HFFc6 (cell line): Measurements from ENCODE around the gene NCBP2. TPM values are rescaled to one million over a fixed set of nuclear protein-coding genes. Genes with fewer than 3 reads are reported as not detected.

ENCODE experiments used
- DNase-seq: peaks from one replicate; pipeline ENCODE4 v3.0.0-alpha.2; 2018
- H3K27ac Mint-ChIP-seq: 2 replicates; pipeline ENCODE4 v1.8.0; 2020; ENCODE audit warnings: mild to moderate bottlenecking, mixed read lengths
- H3K27me3 Mint-ChIP-seq: 2 replicates; pipeline ENCODE4 v1.8.0; 2021; ENCODE audit warnings: mild to moderate bottlenecking, moderate library complexity, mixed read lengths; ENCODE audit not compliant: insufficient read depth
- H3K36me3 Mint-ChIP-seq: 2 replicates; pipeline ENCODE4 v1.8.0; 2021; ENCODE audit warnings: low read depth, mixed read lengths
- H3K4me1 Mint-ChIP-seq: 2 replicates; pipeline ENCODE4 v1.8.0; 2020; ENCODE audit warnings: low read depth, mixed read lengths
- H3K4me3 Mint-ChIP-seq: 2 replicates; pipeline ENCODE4 v1.8.0; 2020; ENCODE audit warnings: mild to moderate bottlenecking, moderate library complexity, mixed read lengths
- H3K9me3 Mint-ChIP-seq: 2 replicates; pipeline ENCODE4 v1.8.0; 2020; ENCODE audit warnings: mild to moderate bottlenecking, mixed read lengths
- total RNA-seq, 6 experiments: library from RNA; stranded (reverse); fragmentation: NEBNext Ultra II Directional; extraction: Animal tissue kit (Norgen Biotek cat#: 25700); gene quantifications; 2 replicates in 1 of 6; 3 replicates in 5 of 6; pipeline ENCODE4 v1.2.3, GENCODE V29; 2021
- TF ChIP-seq, protein P1 (sequence below): fragments of 200-600 bp; sonication (generic); IDR thresholded peaks from 2 replicates; pipeline ENCODE4 v1.5.0; 2021; ENCODE audit warnings: antibody characterized with exemption, mild to moderate bottlenecking

Gene NCBP2
- total RNA-seq, 6 experiments from 2014 or later = 73.6 to 82.2 (median 76.3) TPM

DNA sequence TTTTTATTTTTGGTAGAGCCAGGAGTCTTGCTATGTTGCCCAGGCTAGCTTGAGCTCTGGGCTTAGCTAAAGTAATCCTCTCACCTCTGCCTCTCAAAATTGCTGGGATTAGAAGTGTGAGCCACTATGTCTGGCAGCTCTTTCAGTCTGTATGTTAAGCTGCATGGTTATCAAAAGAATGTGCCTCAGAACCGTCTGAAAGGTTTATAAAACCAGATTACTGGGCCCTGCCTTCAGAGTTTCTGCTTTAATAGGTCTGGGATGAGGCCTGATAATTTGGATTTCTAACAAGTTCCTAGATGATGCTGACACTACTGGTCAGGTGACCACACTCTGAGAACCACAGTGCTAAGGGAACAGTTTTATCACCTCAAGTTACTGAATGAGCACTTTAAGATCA, 40.0 kb downstream of the NCBP2 start:
- H3K4me3 Mint-ChIP-seq = no peak overlapping the region
- H3K9me3 Mint-ChIP-seq = no peaks in the 10 kb centered on the region
- H3K36me3 Mint-ChIP-seq = peaks cover 36% of the 10 kb centered on the region
- TF ChIP-seq, protein P1, sequence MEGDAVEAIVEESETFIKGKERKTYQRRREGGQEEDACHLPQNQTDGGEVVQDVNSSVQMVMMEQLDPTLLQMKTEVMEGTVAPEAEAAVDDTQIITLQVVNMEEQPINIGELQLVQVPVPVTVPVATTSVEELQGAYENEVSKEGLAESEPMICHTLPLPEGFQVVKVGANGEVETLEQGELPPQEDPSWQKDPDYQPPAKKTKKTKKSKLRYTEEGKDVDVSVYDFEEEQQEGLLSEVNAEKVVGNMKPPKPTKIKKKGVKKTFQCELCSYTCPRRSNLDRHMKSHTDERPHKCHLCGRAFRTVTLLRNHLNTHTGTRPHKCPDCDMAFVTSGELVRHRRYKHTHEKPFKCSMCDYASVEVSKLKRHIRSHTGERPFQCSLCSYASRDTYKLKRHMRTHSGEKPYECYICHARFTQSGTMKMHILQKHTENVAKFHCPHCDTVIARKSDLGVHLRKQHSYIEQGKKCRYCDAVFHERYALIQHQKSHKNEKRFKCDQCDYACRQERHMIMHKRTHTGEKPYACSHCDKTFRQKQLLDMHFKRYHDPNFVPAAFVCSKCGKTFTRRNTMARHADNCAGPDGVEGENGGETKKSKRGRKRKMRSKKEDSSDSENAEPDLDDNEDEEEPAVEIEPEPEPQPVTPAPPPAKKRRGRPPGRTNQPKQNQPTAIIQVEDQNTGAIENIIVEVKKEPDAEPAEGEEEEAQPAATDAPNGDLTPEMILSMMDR = no peak
- peaks cover 1% of the 10 kb centered on the region; the same call in 1 of the 2 replicates for H3K27me3 Mint-ChIP-seq
- DNase-seq = no peak
- no peaks in the 10 kb centered on the region for H3K4me1 Mint-ChIP-seq
- no peak overlapping the region for H3K27ac Mint-ChIP-seq

DNA sequence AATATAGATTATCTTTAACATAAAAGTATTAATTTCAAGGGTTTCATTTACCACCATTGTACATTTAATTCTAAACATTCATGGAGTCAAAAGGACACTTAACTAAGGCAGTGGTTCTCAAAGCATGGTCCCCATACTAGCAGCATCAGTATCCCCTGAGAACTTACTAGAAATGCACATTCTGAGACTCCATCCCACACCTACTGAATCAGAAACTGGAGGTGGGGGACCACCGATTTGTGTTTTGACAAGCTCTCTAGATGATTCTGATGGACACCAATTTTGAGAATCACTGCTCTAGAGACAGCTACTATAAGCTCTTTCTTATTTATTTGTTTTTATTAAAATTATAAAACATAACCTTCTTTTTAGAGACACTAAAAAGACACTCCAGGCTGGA, 40.6 kb downstream of the NCBP2 start:
- DNase-seq = no peak
- H3K27ac Mint-ChIP-seq = no peak overlapping the region
- H3K4me3 Mint-ChIP-seq = no peak overlapping the region
- no peaks in the 10 kb centered on the region for H3K4me1 Mint-ChIP-seq
- TF ChIP-seq, protein P1 = no peak
- H3K9me3 Mint-ChIP-seq = no peaks in the 10 kb centered on the region
- no peaks in the 10 kb centered on the region for H3K27me3 Mint-ChIP-seq
- peaks cover 33% of the 10 kb centered on the region for H3K36me3 Mint-ChIP-seq

DNA sequence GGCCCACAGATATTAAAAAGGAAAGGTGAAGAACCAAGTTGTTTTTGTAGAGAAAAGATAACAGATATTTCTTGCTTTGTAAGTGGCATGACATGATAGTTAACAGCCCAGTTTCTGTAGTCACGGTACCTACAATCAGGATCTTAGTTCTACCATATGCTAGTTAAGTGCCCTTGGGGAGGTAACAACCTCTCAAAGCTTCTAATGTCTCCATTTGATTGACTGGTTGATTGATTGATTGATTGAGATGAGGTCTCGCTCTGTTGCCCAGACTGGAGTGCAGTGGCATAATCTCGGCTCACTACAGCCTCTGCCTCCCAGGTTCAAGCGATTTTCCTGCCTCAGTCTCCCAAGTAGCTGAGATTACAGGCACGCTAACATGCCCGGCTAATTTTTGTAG, 46.1 kb downstream of the NCBP2 start:
- Mint-ChIP-seq H3K27ac (no peak overlapping the region), H3K4me1 (no peaks in the 10 kb centered on the region), H3K27me3 (no peaks in the 10 kb centered on the region), H3K4me3 (no peak overlapping the region), H3K9me3 (no peaks in the 10 kb centered on the region), H3K36me3 (peaks cover 7% of the 10 kb centered on the region; the same call in 1 of the 2 replicates)
- no peak for DNase-seq
- TF ChIP-seq, protein P1 = no peak

DNA sequence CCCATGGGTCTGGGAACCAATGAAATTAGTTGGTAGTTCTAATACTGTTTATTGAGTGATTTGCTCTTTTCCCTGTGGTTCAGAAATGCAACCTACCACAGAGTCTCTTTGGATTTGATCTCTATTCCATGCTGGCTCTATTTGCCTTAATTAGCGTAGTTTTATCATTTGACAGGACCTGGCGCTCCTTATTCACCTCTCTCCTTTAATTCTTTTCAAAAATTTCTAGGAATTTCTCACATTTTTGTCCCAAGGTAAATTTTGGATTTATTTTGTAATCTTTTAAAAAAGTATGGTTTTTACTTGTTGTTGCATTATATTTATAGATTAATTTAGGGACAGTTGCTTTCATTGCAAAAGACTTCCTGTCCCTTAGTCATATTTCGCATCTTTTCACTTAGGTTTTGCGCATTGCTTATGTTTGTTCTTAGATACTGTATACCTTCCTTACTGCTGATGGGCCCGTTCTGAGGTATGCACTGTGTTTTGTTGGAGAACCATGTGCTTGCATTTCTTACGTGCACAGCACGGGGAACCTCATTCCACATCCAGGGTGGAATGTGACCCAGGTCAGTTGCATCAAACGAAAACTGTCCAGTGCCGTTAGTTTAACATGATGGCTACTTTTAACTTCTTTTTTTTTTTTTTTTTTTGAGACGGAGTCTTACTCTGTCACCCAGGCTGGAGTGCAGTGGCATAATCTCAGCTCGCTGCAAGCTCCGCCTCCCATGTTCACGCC, 47.6 kb downstream of the NCBP2 start:
- no peaks in the 10 kb centered on the region for H3K9me3 Mint-ChIP-seq
- 0 out of 2 replicates have a peak, but pooled peaks cover 5% of the 10 kb centered on the region for H3K4me1 Mint-ChIP-seq
- no peaks in the 10 kb centered on the region for H3K27me3 Mint-ChIP-seq
- no peak for DNase-seq
- peaks cover 3% of the 10 kb centered on the region; the same call in 1 of the 2 replicates for H3K36me3 Mint-ChIP-seq
- H3K27ac Mint-ChIP-seq = no peak overlapping the region
- no peak overlapping the region for H3K4me3 Mint-ChIP-seq
- TF ChIP-seq, protein P1 = no peak

DNA sequence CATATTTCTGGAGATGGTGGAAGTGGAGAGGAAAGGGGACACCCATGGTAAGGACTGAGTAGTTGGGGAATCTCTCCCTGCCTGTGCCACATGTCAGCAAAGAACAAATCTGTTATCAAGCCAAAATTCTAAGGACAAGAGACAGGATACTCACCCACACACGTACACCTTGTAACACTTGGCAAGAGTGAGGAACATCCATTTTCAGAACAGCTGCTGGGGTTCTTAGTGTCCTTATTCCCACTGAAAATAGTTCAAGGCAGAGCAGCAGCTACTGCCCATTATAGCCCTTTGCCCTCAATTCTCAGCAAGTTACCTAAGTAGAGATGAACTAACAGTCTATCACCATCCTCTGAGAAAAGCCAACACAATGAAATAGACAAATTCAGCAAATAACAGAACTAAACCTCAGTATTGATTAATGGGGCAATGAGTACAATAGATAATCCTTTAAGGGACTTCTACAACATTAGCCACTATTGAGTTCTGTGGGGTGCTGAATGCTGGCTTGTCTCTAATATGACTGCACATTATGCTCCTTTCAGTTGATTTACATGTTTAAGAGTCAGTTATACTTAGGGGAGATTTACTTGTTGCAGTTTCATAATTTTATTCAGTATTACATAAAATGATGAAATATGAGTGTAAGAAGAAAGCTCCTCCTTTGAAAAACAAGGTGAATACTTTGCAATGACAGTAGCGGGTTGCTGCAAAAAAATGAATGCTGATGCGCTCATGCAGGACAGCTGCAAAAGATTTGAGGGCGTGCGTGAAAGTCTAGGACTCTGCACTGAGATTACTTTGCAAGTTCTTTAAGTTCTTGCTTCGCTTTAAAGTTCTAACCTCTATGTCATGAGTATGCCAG, 52.3 kb downstream of the NCBP2 start:
- Mint-ChIP-seq H3K9me3 (no peaks in the 10 kb centered on the region), H3K4me3 (no peak overlapping the region), H3K27ac (no peak overlapping the region), H3K27me3 (no peaks in the 10 kb centered on the region), H3K4me1 (peaks cover 7% of the 10 kb centered on the region; the same call in 1 of the 2 replicates), H3K36me3 (no peaks in the 10 kb centered on the region; the same call in 1 of the 2 replicates)
- DNase-seq = no peak
- TF ChIP-seq, protein P1 = no peak
